Thoracic aorta (tissue), 2 donors: ENCODE data around the gene MAP7D1. TPM values are rescaled to one million over a fixed set of nuclear protein-coding genes. Genes with fewer than 3 reads are reported as not detected.

ENCODE experiments used
- ATAC-seq: fragments of 150-250 bp; one replicate; pipeline ENCODE4 v1.8.0; 2017; ENCODE audit warnings: low read depth; ENCODE audit not compliant: insufficient number of reproducible peaks, low FRiP score
- DNase-seq: peaks from one replicate; pipeline ENCODE4 v3.0.0-alpha.2; 2020; ENCODE audit warnings: low spot score
- H3K27ac ChIP-seq, 2 donors: fragments of 200-600 bp; sonication (generic); 1 replicate in 1 of 2; 2 replicates in 1 of 2; pipeline ENCODE4 v1.5.1; 2016; ENCODE audit warnings: mild to moderate bottlenecking in 2 of 2, moderate library complexity in 2 of 2
- H3K27me3 ChIP-seq: fragments of 200-600 bp; sonication (generic); replicated peaks from 2 replicates; pipeline ENCODE4 v1.6.0; 2016; ENCODE audit warnings: mild to moderate bottlenecking; ENCODE audit not compliant: insufficient read depth
- H3K36me3 ChIP-seq: fragments of 200-600 bp; sonication (generic); one replicate; pipeline ENCODE4 v1.5.1; 2016
- H3K4me1 ChIP-seq, 2 donors: fragments of 200-600 bp; sonication (generic); 1 replicate in 1 of 2; 2 replicates in 1 of 2; pipeline versions ENCODE4 v1.5.1 to v1.6.0; 2016; ENCODE audit warnings: low read depth in 2 of 2, mild to moderate bottlenecking in 1 of 2; ENCODE audit not compliant: control insufficient read depth in 1 of 2
- H3K4me3 ChIP-seq: fragments of 200-600 bp; sonication (generic); 2 replicates; pipeline ENCODE4 v1.5.1; 2016; ENCODE audit warnings: mild to moderate bottlenecking
- H3K9me3 ChIP-seq: fragments of 200-600 bp; sonication (generic); 2 replicates; pipeline ENCODE4 v1.5.1; 2016
- total RNA-seq, 2 donors: library from RNA; depleted of rRNA; stranded (reverse); fragments of >200 nt; gene quantifications; one replicate each; pipeline versions ENCODE4 v1.1.0 to v1.2.3, GENCODE V29; 2016
- TF ChIP-seq, protein P1 (sequence below): fragments of 200-600 bp; sonication (generic); IDR thresholded peaks from one replicate; pipeline ENCODE4 v1.5.1; 2019; ENCODE audit warnings: antibody characterized with exemption

Gene MAP7D1
- total RNA-seq, 2 donors from 2014 or later: 170 to 186 TPM

DNA sequence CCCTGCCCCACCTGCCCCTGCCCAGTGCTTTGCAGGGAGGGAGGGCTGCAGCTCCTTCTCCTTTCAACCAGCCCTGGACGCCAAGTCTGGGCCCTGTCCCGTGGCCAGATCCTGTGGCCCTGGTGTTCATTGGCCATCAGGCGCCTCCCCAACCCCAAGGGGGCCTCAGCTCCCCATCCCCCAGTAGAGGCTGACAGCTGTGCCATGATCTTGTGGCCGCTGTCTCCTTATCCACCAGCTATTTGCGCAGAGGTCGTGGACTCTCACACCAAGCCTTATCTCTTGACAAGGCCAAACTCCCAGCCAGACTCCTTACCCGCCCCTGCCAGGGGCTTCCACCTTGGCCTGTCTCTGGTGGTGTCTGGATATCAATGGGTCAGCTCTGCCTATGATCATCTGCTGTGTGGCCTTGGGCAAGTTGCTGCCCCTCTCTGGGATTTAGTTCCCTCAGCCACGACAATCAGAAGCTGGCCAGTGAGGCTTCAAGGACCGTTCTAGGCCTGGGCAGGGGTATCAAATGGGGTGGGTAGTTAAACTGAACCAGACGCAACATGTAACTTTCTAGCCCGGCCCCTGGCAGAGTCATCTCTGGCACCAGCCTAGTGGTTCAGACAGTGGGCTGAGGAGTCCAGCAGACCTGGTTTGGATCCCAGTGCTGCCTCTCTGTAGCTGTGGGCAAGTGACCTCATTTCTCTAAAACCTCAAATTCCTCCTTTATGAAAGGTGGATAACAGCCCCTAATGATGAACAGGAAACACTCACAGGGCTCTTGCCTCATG, 27.6 kb upstream of the MAP7D1 start:
- Histone ChIP-seq H3K9me3 (no peaks in the 10 kb centered on the region), H3K4me1 (peaks cover 10 to 28% of the 10 kb centered on the region in 2 donors), H3K27me3 (no peaks in the 10 kb centered on the region), H3K4me3 (no peak overlapping the region), H3K27ac (no peak overlapping the region), H3K36me3 (no peaks in the 10 kb centered on the region)
- ATAC-seq: no peak
- TF ChIP-seq, protein P1, sequence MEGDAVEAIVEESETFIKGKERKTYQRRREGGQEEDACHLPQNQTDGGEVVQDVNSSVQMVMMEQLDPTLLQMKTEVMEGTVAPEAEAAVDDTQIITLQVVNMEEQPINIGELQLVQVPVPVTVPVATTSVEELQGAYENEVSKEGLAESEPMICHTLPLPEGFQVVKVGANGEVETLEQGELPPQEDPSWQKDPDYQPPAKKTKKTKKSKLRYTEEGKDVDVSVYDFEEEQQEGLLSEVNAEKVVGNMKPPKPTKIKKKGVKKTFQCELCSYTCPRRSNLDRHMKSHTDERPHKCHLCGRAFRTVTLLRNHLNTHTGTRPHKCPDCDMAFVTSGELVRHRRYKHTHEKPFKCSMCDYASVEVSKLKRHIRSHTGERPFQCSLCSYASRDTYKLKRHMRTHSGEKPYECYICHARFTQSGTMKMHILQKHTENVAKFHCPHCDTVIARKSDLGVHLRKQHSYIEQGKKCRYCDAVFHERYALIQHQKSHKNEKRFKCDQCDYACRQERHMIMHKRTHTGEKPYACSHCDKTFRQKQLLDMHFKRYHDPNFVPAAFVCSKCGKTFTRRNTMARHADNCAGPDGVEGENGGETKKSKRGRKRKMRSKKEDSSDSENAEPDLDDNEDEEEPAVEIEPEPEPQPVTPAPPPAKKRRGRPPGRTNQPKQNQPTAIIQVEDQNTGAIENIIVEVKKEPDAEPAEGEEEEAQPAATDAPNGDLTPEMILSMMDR: no peak
- DNase-seq: no peak

DNA sequence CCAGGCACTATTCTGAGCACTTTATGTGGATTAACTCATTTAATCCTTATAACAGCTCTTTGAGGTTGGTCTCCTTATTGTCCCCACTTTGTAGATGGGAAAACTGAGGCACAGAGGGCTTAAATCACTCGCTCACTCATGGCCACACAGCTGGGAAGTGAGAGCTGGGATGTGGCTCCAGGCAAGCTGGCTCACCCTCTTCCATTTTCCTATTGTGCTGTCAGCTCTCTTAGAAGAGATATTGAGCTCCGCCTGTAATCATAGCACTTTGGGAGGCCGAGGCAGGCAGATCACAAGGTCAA, 27.1 kb upstream of the MAP7D1 start:
- Histone ChIP-seq H3K36me3 (no peaks in the 10 kb centered on the region), H3K9me3 (no peaks in the 10 kb centered on the region), H3K4me3 (no peak overlapping the region), H3K27ac (no peak overlapping the region), H3K27me3 (no peaks in the 10 kb centered on the region), H3K4me1 (peaks cover 10 to 28% of the 10 kb centered on the region in 2 donors)
- TF ChIP-seq, protein P1: no peak
- DNase-seq: no peak
- no peak for ATAC-seq

DNA sequence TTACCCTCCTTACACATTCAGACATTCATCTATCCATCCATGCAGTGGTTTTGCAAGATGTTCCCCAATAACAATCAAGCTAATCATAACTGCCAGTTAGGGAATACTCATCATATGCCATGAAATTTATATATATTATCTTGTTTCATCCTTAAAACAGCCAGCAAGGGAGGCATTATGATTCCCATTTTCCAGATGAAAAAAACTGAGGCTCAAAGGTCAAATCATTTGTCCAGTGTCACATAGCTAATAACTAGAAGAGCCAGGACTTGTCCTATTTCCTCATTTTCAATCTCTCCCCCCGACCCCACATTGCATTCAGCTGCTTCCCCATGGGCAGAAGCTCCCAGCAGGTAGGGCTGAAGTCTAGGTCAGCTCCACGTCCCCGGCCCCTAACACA, 23.9 kb upstream of the MAP7D1 start:
- Histone ChIP-seq H3K4me1 (peaks cover 24 to 42% of the 10 kb centered on the region in 2 donors), H3K36me3 (no peaks in the 10 kb centered on the region), H3K4me3 (no peak overlapping the region), H3K27me3 (no peaks in the 10 kb centered on the region), H3K27ac (no peak overlapping the region), H3K9me3 (no peaks in the 10 kb centered on the region)
- ATAC-seq (no peak), DNase-seq (no peak)
- TF ChIP-seq, protein P1: no peak

DNA sequence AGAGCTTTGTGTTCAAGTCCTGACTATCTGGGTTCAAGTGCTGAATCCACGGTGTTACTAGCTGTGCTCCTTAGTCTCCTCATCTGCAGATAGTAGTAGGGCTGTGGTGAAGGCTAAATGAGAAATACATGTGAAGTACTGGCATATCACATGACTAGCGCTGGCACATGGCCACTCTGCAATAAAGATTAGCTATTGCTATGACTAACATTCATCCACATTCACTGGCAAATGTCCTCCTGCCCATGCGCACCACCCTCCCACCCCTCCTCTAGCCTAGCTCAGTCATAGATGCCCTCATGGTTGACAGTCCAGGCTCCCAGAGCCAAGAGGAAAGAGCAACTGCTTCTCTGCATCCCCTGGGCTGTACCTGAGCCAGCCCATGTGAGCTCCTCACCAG, 22.5 kb upstream of the MAP7D1 start:
- Histone ChIP-seq H3K27me3 (no peaks in the 10 kb centered on the region), H3K36me3 (peaks cover 14% of the 10 kb centered on the region), H3K9me3 (no peaks in the 10 kb centered on the region), H3K27ac (peak overlapping the region; percentile 87 to 89), H3K4me1 (peaks cover 31 to 48% of the 10 kb centered on the region in 2 donors), H3K4me3 (no peak overlapping the region)
- DNase-seq: peak; percentile 40
- TF ChIP-seq, protein P1: no peak
- no peak for ATAC-seq

DNA sequence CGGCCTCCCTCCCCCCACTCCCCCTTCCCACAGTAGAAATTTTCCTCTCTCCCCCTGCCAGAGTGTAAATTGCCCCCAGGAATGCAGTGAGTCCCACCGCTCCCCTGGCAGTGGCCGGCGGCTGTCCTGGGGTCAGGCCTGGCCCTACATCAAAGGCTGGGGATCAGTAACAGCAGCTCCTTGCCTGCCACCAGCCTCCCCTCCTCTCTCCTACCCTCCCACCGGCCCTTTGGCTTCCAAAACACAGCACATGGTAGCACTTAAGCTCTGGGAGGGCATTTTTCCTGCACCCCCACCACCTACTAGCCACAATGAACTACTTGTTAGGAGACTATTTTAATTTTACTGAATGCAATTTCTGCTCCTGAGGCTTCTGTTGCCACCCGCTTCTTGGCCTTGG, 21.9 kb upstream of the MAP7D1 start:
- DNase-seq (no peak), ATAC-seq (no peak)
- peak overlapping the region; percentile 87 to 89 for H3K27ac ChIP-seq
- H3K4me3 ChIP-seq: no peak overlapping the region
- H3K36me3 ChIP-seq: peaks cover 16% of the 10 kb centered on the region
- H3K27me3 ChIP-seq: no peaks in the 10 kb centered on the region
- H3K4me1 ChIP-seq: peaks cover 31 to 48% of the 10 kb centered on the region in 2 donors
- TF ChIP-seq, protein P1: no peak
- no peaks in the 10 kb centered on the region for H3K9me3 ChIP-seq
